DMS 273 treated with DMSO at 0.1 percent for 48 hours (cell line): Measurements from ENCODE around the gene CFAP77.

Experiments used
- DNase-seq: peaks from one replicate; lab custom pipeline; 2025; lab: John Stamatoyannopoulos, UW

The CFAP77 gene

DNA sequence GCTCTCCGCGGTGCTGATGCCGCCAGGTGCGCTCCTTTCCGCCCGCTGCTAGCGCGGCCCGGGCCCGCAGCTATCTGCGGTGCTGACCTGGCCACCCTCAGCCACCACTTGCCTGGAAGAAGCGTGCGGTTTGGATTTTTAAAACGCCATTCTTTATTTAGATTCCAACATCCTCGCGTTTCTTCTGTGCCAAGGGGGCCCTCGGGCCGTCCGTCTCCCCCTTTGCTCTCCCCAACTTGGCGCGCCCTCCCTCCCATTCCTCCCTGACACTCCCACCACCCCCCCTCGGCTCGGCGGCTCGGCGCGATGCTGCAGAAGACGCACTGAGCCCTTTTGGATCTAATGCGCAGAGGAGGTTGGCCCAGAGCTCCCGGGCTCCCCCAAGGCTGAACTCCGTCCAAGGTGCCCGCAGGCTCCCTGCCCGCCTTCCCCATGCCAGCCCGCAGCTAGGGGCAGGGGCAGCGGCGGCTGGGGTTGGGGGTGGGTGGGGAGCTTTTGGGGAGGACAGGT is 172.3 kb downstream of the CFAP77 start, which contains the start of gene BARHL1:
TSS of gene BARHL1 (plus strand) at position 331 of the 510 bp plus-strand sequence. CDS start 192 bp downstream, outside the sequence.
- no peak for DNase-seq

DNA sequence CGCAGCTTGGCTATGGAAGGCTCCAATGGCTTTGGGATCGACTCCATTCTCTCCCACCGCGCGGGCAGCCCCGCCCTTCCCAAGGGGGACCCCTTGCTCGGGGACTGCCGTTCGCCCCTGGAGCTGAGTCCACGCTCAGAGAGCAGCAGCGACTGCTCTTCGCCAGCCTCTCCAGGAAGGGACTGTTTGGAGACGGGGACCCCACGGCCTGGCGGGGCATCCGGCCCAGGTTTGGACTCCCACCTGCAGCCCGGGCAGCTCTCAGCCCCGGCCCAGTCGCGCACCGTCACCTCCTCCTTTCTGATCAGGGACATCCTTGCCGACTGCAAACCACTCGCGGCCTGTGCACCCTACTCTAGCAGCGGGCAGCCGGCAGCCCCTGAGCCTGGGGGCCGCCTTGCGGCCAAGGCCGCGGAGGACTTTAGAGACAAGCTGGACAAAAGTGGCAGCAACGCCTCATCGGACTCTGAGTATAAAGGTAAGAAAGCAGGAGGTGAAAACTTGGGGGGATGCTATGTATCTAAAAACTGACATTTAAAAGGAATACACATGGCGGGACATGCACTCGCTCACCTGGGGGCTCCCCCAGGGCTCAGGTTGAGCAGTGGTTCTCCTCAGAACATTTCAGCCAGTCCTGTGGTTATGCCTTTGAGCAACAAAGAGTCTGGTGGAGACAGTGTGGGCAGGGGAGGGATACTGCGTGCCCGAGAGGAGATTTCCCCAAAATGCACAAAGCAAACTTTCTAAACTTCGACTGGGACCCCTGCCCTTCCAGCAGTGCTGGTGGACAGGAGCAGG is 173.0 kb downstream of the CFAP77 start:
- no peak for DNase-seq

DNA sequence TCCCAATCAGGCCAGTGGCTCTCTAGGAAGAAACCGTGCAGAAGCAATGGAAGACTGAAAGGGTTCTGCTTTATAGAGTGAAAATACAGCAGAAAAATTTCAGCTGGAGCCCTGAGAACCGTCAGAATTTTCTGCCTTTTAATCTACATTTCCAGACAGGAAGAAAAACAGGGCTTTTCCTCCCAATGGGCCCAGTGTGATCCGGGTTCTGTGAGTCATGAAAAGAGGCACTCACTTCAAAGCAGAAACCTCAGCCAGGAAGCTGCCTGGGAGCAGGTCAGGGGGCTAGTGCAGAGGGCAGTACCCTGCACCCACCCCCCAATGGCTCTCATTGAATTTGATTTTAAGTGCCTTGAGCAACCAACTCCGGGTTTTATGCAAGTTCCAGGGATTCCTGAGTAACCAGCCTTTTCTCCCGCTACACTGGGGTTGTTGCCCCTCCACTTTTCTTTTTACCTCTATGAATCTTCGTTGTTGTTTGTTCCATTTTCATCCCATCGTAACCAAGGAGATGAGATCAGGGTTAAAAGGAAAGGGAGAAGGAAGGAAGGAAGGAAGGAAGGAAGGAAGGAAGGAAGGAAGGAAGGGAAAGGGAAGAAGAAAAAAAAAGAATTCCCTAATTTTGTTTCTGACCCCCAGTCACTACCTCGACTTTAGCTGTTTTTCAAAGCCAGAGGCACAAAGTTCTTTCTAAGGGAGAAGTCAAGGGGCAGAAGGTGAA is 173.7 kb downstream of the CFAP77 start:
- DNase-seq = no peak

DNA sequence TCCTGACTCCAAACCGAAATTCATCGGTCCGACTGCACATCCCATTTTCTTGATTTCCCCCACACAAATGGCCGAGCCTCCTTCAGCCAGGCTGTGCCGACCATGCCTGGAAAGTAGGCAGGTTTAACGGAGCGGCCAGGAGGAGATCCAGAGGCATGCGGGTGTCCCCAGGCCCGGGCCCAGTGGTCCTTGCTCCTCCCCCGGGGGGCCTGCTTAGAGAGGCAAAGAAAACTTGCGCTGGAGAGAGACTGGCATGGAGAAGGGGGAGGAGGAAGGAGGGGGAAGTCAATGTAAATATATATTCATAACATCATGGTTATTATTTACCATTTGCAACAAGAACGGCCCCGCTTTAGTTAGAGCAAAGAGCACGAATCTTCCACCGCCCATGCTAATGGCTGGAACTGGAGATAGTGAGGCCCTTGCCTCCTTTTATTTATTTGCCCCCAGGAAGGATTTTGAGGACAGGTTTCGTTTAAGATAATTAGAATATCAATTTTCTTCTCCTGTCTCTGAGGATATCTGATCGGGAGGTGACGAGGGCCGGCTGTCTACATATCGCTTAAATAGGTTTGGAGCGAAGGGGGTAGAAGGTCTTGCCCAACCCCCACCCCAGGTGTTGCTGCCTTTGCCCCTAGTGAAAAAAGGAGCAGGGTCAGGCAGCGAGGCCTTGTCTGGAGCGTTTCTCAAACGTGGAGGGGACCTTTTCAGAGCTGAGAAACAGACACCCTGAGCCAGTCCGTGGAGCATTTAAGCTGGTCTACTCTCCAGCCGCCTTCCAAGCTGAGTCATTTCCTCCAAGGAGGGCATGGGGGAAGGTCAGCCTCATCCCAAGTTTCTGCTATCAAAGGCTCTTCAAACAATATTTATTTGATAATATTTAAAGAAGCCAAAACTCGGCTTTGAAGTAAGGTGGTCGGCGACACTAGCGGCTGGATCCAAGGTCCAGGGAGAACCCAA is 174.9 kb downstream of the CFAP77 start:
- DNase-seq = no peak

DNA sequence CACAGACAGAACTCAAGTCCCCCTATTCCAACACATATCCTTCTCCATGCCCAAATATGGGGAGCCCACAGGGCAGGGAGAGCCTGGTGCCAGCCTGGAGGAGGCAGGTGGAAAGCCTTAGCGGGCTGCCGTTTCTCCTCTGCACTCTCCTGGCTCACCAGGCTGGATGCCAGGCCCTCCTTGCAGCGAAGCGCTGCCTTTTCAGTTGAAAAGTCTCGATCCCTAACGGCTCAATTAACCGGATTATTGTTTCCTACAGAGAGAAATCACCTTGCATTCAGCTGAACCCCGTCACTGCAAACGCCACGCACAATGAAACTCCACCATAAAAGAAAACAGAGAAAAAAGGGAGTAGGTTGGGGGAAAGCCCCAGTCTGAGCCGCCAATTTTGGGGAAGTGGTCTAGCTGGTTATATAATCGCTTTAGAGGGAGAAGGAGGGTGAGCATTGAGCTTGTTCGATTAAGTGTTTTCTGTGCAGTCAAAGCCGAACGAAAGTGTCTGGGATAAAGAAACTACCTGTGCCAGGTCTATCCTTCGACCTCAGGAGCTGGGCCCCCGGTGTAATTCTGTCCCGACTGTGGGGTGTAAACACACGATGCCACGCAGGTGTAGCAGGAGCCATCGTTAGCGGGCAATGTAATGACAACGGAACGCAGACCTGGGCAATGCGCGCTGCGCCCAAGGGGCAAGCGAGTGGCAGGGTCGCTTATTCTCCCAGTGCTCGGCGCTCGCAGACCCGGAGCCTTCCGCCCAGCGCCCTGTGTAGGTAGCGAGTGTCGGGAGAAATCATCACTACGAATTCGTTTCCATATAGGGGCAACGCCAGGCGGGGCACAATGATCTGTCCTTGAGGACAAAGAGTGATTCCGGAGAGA is 176.2 kb downstream of the CFAP77 start:
- no peak for DNase-seq

DNA sequence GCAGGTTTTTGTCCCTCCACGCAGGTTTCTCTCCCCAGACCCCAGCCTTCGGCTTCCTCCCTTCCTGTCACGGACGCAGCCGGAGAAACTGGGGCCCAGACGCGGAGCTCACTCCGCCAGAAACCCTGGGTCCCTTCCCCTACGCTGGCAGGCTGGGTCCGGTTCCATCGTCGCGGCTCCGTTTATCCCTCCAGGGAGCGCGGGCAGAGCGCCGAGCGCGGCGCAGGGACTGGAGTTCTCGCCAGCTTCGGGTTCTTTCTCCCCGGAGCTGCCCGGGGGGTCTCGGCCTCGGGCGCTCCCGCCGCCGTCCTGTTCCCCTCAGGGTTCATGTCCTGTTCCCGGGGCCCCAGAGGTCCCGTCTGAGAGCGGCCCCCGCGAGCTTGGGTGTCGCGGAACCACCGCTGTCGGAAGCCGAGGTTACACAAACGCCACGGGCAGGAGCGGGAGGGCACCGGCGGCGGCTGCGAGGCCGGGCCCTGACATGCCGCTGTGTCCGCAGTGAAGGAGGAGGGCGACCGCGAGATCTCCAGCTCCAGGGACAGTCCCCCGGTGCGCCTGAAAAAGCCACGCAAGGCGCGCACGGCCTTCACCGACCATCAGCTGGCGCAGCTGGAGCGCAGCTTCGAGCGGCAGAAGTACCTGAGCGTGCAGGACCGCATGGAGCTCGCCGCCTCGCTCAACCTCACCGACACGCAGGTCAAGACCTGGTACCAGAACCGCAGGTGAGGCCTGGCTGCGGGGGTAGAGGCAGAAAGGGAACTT is 177.0 kb downstream of the CFAP77 start:
- DNase-seq = no peak

DNA sequence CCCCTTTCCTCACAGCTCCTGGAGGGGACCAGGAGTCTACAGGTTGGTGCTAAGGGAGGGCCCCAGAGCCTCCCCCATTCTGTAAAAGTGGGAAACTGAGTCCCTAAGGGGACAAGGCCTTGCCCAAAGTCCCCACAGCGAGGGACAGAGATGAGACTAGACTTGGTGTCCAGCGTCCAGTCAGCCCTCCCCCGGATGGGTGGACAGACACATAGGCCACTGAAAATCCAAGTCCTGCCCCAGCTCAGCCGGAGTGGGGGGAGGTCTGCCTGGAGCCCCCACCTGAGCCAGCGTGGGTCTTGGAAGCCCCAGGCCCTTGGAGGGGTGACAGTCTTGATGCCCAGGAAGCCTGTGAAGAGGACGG is 177.6 kb downstream of the CFAP77 start:
- no peak for DNase-seq

DNA sequence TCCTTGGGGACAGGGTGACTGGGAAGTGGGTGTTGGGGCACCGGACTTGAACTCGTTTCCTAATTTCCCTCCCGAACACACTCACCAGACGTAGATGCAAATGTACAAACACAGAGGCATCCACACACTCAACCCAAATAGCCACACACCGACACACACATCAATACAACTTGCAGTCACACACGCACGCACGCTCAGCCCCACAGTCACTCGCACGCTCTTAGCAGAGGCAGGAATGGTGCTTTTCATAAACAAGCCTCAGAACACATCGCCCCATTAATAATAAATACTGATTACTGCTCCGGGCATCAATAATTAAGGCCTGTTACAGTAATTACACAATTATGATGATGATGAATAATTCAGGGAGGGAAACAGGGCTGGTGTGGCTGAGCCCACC is 178.1 kb downstream of the CFAP77 start:
- DNase-seq = no peak

DNA sequence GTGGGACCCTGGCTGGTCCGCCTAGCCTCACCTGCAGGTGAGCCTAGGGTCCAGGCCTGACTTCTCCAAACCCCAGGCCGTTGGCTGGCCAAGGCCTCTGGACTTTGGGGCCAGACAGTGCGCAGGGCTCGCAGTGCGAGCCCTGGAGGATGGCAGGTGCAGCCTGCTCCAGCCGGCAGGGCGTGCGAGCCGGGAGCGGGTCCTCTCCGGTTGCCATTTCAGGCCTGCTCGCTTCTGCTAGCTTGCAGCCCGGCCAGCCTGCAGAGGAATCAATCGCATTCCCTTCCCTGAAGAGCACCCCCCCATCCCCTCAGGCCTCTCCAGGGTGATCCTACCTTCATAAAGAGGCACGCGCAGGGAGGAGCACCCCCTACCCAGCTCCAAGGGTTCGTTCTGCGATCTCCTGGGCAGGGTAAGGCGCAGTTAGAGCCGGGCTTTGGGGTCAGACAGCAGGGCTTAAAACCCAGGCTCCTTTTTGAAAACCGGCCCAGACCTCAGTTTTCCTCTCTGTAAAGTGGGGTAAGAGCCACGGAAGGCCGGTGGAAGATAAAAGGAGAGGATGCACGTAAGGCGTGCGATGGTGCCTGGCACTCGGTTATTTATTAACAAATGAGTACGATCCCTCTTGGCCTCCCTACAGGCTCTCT is 178.6 kb downstream of the CFAP77 start:
- no peak for DNase-seq

DNA sequence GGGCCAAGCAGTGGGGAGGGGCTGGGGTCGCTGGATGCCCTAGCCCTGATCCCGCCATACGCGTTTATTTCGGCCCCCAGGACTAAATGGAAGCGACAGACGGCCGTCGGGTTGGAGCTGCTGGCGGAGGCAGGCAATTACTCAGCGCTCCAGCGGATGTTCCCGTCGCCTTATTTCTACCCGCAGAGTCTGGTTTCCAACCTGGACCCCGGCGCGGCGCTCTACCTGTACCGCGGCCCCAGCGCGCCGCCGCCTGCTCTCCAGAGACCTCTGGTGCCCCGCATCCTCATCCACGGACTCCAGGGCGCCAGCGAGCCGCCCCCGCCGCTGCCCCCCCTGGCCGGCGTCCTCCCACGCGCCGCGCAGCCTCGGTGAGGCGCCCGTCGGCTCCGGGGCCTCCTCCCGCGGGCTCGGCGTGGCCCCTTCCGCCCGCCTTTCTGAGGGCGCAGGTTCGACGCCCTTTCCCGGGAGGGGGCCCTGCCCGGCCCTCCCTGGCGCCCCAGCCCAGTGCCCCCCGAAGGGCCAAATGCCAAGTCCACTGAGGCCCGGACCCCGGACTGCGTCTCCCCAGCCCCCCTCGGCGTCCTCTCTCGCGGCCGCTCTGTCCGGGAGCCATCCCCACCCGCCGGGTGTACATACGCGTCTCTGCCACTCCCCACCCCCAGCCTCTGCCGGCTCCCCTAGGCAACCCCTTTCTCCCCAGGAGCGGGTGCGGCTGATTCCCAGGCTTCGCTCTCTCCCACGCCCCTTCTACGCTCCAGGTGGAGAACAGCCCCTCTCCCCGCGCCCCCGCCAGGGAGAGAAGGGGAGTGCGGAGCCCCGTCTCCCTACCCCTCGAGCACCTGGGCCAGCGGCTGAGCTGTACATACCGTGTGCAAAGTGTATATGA is 179.4 kb downstream of the CFAP77 start:
- DNase-seq = no peak

DNA sequence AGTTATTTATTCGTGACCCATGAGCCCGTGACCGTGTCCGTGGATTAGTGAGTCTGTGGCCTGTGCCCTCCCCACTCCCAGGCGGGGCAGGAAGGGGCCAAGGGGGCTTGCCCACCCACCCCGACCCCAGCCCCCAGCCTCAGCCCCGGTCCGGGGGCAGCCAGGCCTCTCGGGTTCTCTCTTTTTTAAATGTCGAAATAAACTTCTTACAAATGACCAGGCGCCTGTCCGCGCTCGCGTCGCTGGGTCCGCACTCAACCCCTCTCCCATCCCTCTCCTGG is 180.0 kb downstream of the CFAP77 start:
- no peak for DNase-seq

DNA sequence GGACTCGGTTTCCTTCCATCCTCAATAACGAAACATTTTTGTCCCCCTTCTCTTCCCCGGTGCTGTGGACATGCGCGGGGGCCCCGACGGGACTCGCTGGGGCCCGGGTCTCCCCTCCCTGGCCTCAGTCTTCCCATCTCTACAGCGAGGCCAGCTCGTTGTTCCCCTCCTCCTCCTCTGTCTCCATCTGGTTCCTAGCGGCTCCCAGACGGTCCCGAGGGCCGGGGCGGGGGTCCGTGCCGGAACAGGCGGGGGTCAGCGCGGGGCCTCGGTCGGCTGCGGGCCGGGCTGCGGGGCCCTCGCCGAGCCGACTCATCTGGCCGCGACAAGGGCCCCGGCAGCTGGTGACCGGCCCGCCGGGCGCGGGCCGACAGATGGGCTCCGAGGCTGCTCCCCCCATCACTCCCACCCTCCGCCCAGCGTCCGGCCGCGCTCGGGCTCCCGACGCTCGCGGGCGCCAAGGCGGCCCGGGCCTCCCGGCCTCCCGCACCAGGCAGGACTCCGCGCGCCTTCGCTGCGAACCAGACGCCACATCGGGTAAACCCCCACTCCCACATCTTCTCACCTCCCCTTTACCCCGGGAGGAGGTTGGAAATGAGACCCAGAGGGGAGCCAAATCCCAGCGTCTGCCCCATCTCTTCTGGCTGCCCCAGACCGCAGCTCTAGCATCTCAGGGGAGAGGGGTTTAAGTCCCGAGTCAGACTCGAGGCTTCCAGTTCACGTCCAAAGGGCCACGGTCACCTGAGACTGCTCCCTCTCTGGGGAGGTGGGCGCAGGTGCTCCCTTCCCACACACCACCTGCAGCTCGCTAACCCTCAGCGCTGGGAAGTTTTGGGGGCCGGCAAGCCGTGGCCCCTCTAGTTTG is 180.5 kb downstream of the CFAP77 start:
- DNase-seq = no peak

DNA sequence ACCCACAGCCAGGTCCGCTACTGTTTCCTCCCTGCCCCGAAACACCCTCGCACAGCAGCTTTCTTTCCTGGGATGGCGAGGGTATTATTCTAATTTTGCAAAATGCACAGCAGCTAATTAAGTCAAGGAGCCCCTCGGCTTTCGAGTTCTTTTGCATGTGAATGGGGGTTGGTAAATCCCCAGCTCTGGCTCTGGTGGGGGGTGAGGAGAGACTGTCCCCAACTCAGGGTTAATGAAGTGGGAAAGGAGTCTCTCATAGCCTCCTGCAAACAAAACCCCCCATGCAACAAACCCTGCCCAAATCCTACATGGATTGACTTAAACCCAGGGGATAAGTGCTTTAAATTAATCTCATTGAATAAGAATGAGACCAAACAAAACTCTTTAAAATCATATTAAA is 181.2 kb downstream of the CFAP77 start:
- no peak for DNase-seq

DNA sequence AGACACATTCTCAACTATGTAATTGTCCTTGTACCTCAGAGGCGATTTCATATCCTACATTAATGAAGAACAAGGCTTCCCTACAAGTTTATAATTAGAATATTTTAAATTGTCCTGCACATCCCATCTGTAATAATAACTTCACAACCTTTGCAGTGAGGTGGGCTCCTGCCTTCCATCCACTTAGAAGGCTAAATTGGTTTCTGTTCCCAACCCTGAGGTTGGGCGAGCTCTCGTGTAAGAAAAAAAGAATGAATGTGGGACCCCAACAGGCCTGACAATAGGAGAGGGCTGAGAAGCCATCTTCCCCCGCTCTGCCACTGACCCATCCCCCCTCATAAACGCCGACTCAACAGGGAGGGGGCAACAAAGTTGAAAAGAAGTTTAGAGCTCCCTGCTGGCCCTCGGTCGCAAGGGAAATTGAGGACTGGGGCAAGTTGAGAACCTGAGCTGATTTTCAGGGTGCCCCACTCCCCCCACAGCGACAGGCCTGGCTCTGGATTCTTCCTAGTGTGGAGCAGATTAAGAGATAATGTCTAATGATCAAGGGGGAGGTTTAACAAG is 181.8 kb downstream of the CFAP77 start:
- no peak for DNase-seq

DNA sequence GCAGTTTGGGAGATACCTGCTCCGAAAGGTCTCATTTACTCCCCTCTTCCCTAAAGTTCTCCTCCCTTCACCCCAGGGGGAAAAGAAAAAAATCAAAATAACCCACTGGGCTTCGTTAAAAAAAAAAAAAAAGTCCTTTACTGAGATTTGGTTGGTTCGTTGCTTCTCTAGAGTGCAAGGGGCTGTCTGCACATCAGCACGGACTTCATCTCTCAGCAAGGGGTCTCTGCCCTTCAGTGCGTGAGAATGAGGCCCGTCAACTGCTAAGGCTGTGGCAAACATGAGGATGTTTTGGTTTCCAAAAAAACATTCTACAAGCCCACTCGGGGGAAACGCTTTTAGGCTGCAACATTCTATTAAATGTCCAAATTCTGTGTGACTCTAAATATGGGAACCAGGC is 182.4 kb downstream of the CFAP77 start:
- no peak for DNase-seq

DNA sequence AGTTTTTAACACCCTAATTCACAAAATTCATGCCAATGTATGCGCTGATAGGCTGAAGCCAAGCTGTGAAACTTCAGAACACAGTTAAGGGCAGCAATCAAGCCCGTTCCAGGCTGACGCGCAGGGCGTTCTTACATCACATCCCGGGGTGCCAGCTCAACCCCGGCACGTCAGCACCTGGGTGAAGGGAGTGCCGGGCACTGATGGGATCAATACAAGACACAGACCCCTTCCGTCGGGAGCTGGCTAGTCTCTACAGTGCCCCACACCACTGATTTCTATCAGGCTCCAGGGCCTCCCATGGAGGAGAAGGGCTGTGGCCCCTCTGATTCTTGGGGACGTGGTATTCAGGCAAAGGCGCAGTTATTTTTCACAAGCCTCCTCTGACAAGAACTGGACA is 184.4 kb downstream of the CFAP77 start:
- DNase-seq = no peak

DNA sequence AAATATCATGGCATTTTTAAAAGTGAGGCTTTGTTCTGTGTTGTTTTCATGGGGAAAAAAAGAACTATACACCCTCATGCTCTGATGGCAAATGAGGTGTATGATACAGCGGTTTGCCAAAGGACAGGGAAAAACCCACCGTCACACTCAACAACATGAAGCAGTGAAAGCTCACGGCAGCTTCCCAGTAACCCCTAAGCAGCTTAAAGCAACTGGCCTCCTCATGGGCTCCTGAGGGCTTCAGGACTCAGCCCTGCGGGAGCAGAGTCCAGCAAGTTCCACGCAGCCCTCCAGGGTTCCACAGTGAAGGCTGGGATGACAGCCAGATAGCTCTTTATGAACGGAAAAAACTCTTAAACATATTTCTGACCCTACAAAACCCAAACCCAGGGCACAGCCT is 185.3 kb downstream of the CFAP77 start:
- no peak for DNase-seq

DNA sequence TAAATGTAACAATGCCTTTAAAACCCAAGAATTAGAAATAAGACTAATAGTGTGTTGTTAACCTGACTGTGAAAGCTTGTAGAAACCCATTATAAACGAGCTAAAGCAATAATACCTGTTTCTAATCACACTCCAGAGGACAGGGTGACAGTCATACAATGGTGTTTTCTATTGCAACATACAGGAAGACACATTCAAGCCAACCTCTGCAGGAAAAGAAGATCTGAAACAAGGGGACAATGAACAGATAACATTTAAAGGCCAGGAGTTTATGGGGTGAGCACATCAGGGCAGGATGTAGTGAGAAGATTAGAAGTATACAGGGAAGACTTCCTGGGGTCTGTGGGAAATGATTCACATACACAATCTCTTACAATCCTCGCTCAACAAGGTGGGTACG is 186.2 kb downstream of the CFAP77 start:
- DNase-seq = no peak
